Activated CD4-positive, CD25-positive, alpha-beta regulatory T cell (primary cell): ENCODE data around the gene PTPRD.

Source experiments
- DNase-seq, 4 experiments: peaks; one replicate each; lab custom pipeline; 2025; lab: John Stamatoyannopoulos, UW

Gene PTPRD

GRCh38 chr9:8863886-8864544 lies 1748.8 kb downstream of the PTPRD start:
- DNase-seq, result no peak

DNA sequence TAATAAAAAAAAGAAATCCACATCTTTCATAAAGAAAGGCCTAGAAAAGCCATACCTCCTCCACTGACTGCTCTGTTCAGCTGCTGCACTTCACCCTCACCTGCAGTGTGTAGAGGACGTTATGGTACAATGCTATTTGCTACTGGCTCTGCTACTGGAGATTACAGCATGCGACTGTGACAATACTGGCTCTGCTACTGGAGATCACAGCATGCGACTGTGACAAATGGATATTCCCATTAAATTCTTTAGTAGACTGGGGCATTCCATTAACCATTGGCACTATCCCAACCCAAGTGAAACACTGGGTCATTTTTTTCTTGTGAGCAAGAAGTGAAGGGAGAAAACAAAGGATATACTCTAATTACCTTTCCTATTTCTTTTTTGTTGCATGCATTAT lies 1749.7 kb downstream of the PTPRD start:
- no peak for DNase-seq

- DNase-seq, result no peak
These were observed 1751.9 kb downstream of the PTPRD start for GRCh38 chr9:8860925-8861324.

DNA sequence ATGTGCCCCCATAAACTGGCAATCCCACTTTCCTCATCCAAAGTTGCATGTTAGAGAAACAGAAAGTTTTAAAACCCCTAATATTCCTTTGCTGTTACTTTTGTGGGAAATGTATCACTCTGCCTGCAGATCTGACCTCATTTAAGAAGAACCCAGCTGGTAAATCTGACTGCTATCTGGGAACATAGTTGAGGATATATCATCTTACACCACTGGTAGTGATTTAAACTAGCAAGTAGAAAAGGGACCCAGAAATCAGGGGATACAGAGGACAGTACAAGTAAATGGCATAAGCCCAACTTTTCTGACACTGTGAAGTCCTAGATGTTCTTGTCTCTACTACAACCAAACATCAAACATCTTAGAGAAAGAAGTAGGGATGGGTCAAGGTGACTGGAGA lies 1752.7 kb downstream of the PTPRD start:
- no peak for DNase-seq

GRCh38 chr9:8859416-8859815 lies 1753.4 kb downstream of the PTPRD start:
- DNase-seq, result no peak

- no peak for DNase-seq
These were observed 1754.1 kb downstream of the PTPRD start for GRCh38 chr9:8858596-8859161.

- DNase-seq, result no peak
These were observed 1754.7 kb downstream of the PTPRD start for GRCh38 chr9:8857926-8858595.

GRCh38 chr9:8857068-8857925 lies 1755.5 kb downstream of the PTPRD start:
- no peak for DNase-seq

GRCh38 chr9:8856396-8857067 lies 1756.3 kb downstream of the PTPRD start:
- DNase-seq, result no peak

GRCh38 chr9:8855046-8855445 lies 1757.8 kb downstream of the PTPRD start:
- DNase-seq, result no peak

DNA sequence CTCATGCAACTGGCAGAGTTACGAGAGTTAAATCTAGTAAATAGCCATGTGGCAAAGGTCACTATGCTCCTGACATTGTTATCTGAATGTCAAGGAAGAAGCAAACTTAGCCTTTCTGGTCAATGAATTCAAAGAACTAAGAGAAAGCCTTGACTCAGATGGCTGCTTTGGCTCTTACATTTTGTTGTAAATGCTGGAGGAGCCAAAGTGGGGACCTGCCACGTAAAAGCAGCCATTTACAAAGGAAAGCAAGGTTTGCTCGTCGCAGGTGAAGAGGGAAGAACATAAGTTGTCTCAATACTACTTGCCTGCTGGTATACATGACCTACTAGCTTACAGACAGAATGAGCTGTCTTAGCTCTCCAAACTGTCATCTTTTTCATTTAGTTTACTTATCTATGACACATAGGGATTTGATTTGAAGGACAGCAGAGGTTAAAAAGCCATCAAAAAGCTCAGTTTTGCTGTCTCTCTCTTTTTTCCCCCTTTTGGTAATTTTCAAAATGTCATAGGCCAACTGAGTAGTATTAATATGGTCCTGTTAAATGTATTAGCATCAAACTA lies 1760.4 kb downstream of the PTPRD start:
- no peak for DNase-seq

DNA sequence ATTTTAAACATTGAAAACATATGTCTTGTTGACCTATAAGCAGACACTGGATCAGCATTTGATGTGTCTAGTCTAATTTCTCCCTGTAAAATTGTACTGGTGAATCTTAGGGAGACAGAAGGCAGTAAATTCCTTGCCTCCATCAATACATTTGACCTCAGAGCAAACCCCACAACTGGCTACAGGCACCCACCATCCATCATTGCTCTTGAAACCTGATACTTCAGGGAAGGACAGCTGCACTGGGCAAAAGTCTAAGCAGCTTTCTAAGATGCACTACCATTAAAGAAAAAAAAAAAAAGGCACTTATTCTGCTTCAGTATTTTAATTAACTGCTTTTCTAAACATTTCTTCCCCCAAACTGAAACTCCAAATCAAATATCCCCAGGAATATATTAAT lies 1761.9 kb downstream of the PTPRD start:
- no peak for DNase-seq

GRCh38 chr9:8845808-8846207 lies 1767.0 kb downstream of the PTPRD start:
- no peak for DNase-seq

DNA sequence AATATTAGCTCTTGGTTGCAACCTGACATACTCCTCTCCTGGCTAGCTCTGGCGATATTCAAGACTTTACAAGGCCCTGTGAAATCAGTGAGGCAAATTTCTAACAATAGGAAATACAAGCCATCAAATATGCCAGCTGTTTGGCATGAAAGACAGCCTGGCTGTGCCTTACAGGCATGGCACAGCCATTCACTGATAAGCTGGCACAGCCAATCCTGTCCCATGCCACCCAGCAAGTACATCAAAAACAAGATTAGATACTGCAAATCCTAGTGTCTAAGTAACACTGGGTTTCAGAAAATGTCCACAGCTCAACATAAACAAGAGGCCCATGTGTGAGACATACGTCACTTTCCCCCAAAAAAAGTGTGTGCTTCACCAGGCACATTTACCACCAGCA lies 1767.4 kb downstream of the PTPRD start:
- DNase-seq, result no peak

DNA sequence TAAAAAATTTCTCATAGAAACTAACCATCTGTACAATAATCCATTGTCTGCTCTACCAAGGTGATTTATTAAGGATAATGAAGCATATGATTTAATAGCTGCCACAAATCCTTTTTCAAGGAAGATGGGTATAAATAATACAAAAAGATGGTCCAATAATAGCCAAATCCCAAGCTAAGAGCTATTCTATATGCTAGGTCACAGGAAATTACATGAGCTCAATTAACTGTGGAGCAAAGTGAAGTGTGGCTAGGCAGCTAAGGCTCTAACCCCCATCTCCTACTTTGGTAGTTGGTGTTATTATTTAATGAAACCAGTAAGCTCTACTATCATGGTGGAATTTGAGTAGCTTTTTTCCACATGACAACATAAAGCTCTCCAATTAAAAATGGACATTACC lies 1768.3 kb downstream of the PTPRD start:
- no peak for DNase-seq

DNA sequence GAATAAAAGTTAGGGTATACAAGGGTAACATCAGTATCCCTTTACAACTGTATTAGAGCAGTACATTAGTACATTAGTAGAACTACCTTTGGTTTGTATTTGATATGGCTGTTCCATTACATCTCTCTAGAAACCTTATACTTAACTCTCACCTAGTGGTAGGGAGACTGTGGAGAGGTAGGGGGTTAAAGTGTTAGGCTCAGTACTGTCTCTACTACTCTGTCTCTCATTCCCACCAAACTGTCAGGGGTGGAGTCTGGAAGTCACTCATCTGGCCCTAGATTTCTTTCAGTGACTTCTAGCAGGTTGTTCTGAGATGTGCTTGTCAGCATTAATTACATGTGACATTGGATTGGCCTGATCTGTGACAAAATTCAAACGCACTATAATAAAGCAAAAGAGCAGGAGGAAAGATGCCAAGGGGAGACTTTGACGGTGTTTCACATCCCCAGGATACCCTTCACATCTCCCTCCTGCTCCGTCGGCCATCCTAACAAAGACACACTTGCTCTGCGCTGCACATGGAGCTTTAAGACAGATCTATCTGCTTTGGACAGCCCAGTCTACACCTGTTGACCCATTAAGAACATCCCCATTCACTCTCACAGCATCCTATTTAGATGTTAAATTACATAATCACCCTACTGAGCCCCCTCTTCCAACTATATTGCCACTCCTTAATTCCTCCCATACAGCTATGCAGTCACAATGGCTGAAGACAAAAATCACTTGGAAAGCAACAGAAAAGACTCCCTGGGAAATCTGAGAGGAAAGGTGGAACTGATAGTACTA lies 1770.2 kb downstream of the PTPRD start:
- no peak for DNase-seq

GRCh38 chr9:8838136-8838535 lies 1774.7 kb downstream of the PTPRD start:
- DNase-seq, result no peak

DNA sequence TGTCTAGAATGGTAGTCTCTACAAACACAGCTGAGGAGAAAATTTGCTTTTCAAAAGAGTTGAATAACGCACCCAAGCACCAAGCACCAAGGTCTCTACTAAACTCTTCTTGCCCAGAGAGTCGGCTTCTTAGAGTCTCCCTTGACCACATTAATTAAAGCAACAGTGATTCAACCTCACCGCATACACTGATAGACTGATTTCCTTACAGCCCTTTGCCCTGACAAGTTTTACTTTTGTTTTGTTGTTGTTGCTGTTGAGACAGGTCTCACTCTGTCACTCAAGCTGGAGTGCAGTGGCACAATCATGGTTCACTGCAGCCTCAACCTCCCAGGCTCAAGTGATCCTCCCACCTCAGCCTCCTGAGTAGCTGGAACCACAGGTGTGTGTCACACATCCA lies 1777.5 kb downstream of the PTPRD start:
- DNase-seq, result no peak

GRCh38 chr9:8832955-8833354 lies 1779.8 kb downstream of the PTPRD start:
- DNase-seq, result no peak

- no peak for DNase-seq
These were observed 1780.4 kb downstream of the PTPRD start for GRCh38 chr9:8832386-8832785.

DNA sequence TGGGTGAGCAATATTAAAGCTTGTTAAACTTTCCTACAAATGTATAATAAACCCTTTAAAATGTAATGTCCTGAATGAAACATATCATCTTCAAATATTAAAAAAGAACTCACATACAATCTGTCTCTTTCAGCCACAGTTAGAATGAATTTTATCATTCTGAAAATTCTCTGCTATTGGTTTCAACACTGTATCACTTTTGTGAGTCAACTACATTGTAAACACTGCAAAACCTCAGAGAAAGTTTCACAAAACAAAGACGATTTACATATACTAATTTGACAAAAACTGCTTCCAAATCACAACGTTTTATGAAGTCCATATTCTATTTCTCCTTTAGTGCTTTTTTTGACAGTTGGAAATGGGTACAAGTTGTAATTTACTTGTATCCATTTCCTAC lies 1781.2 kb downstream of the PTPRD start:
- no peak for DNase-seq
